C4-2B (cell line): ENCODE results near the gene OSTN.

Source experiments
- ZFX ChIP-seq: fragments of 450-650 bp; IDR thresholded peaks from 2 replicates; pipeline ENCODE4 v1.6.1; 2017
- TF ChIP-seq, protein P1 (sequence below): fragments of 450-650 bp; conservative IDR thresholded peaks from 2 replicates; pipeline ENCODE4 v1.5.1; 2017; ENCODE audit warnings: mild to moderate bottlenecking

DNA sequence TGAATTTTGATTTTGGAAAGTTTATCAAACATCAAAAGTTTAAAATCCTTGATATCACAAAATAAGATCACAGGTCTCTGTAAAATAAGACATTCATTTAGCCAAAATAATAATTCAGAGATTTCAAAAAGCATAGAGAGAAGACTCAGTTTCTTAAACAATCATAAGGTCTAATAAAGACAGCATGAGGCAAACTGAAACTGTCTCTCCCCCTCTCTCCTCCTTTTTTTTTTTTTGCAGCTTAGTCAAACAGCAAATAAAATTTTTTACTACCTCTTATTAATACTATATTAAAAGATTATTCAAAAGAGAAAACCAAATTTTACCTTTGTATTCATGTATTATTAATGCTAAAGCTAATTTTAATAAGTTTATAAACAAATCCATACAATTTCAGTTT lies 57.4 kb downstream of the OSTN start:
- TF ChIP-seq, protein P1, sequence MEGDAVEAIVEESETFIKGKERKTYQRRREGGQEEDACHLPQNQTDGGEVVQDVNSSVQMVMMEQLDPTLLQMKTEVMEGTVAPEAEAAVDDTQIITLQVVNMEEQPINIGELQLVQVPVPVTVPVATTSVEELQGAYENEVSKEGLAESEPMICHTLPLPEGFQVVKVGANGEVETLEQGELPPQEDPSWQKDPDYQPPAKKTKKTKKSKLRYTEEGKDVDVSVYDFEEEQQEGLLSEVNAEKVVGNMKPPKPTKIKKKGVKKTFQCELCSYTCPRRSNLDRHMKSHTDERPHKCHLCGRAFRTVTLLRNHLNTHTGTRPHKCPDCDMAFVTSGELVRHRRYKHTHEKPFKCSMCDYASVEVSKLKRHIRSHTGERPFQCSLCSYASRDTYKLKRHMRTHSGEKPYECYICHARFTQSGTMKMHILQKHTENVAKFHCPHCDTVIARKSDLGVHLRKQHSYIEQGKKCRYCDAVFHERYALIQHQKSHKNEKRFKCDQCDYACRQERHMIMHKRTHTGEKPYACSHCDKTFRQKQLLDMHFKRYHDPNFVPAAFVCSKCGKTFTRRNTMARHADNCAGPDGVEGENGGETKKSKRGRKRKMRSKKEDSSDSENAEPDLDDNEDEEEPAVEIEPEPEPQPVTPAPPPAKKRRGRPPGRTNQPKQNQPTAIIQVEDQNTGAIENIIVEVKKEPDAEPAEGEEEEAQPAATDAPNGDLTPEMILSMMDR: no peak
- no peak for TF ChIP-seq ZFX
